ENCODE results near the gene BRSK1.

GRCh38 chr19:55254625-55254977 is 29.2 kb upstream of the BRSK1 start:
- TF ChIP-seq EZH2 (IDR thresholded peaks at IDR 0.05) = no peak
- TF ChIP-seq CTCF (IDR thresholded peaks at IDR 0.05) = no peak

Data from neural progenitor cell (in vitro differentiated cells).